Adipose tissue (tissue), 3 donors: ENCODE measurements around the gene ECM1. TPM values are rescaled to one million over a fixed set of nuclear protein-coding genes. Genes with fewer than 3 reads are reported as not detected.

ENCODE experiments used
- H3K27ac ChIP-seq: one replicate; pipeline ENCODE4 v1.5.1; 2013; ENCODE audit warnings: low read depth, low read length
- WGBS, 3 donors: extraction: QIAGEN DNeasy Blood & Tissue Kit; methylation state at CpG; one replicate each; pipeline ENCODE4 v1.1.7; 2013; 5-methylcytosine and 5-hydroxymethylcytosine counted together
- polyA plus RNA-seq, 3 donors: library from polyadenylated mRNA; stranded (reverse); fragments of 200-250 nt; gene quantifications; one replicate each; pipeline ENCODE4 v1.2.3, GENCODE V29; 2013
- donor health status: healthy with polysubstance abuse.
- donor health status: Bipolar disorder and iron deficiency.
- donor health status: healthy.

The ECM1 gene
- polyA plus RNA-seq, 3 donors = 2.7 to 10.8 (median 10.1) TPM

DNA sequence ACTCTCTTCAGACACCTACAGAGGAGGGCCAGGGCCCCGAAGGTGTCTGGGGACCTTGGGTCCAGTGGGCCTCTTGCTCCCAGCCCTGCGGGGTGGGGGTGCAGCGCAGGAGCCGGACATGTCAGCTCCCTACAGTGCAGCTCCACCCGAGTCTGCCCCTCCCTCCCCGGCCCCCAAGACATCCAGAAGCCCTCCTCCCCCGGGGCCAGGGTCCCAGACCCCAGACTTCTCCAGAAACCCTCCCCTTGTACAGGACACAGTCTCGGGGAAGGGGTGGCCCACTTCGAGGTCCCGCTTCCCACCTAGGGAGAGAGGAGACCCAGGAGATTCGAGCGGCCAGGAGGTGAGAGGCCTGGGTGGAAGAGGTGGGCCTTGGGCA is 45.0 kb downstream of the ECM1 start:
- peak overlapping the region; percentile 7 for H3K27ac ChIP-seq
- 61 to 78% (median 72%) methylated on average over 12 of the region's 12 CpGs for WGBS, 3 donors

DNA sequence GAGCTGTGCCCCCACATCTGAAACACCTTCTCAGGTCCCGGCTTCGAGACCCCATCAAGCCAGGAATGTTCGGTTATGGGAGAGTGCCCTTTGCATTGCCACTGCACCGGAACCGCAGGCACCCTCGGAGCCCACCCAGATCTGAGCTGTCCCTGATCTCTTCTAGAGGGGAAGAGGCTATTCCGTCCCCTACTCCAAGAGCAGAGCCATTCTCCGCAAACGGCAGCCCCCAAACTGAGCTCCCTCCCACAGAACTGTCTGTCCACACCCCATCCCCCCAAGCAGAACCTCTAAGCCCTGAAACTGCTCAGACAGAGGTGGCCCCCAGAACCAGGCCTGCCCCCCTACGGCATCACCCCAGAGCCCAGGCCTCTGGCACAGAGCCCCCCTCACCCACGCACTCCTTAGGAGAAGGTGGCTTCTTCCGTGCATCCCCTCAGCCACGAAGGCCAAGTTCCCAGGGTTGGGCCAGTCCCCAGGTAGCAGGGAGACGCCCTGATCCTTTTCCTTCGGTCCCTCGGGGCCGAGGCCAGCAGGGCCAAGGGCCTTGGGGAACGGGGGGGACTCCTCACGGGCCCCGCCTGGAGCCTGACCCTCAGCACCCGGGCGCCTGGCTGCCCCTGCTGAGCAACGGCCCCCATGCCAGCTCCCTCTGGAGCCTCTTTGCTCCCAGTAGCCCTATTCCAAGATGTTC is 45.6 kb downstream of the ECM1 start:
- H3K27ac ChIP-seq = no peak overlapping the region
- 81 to 88% (median 81%) methylated on average over 23 of the region's 23 CpGs for WGBS, 3 donors

DNA sequence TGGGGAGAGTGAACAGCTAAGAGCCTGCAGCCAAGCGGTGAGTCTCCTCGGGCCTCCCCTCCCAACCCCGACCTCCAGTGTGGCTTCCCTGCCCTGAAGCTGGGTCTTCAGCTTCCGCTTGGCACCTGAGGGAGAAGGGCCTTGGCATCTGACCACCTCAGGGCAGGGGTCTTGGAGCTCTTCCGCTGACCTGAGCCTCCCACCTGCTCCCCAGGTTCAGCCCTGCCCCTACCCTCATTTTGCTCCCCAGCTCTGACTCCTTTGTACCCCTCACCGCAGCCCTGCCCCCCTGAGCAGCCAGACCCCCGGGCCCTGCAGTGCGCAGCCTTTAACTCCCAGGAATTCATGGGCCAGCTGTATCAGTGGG is 46.2 kb downstream of the ECM1 start:
- 87 to 92% (median 90%) methylated on average over 8 of the region's 8 CpGs for WGBS, 3 donors
- H3K27ac ChIP-seq = no peak overlapping the region

DNA sequence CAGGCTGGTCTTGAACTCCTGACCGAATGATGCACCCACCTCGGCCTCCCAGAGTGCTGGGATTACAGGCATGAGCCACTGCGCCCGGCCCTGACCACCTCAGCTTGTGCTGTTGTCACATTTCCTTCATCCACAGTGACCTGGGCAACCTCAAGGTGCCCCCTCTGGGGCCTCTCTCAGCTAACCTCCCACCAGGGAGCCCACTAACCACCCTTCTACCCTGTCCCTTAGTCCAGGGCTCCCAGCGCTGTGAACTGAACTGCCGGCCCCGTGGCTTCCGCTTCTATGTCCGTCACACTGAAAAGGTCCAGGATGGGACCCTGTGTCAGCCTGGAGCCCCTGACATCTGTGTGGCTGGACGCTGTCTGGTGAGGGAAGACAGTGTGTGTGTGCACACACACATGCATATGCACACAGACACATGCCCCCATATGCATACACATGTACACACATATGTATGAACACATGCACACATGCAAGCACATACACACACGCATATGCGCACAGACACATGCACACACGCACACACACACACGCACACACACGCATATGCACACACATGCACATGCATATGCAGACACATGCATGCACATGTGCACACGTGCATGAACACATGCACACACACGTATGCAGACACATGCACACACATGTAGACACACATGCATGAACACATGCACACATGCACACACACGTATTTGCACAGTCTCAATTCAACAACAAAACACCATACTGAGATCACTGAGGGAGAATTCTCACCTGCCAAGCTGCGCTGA is 47.5 kb downstream of the ECM1 start:
- H3K27ac ChIP-seq = no peak overlapping the region
- 84 to 89% (median 85%) methylated on average over 19 of the region's 19 CpGs for WGBS, 3 donors

DNA sequence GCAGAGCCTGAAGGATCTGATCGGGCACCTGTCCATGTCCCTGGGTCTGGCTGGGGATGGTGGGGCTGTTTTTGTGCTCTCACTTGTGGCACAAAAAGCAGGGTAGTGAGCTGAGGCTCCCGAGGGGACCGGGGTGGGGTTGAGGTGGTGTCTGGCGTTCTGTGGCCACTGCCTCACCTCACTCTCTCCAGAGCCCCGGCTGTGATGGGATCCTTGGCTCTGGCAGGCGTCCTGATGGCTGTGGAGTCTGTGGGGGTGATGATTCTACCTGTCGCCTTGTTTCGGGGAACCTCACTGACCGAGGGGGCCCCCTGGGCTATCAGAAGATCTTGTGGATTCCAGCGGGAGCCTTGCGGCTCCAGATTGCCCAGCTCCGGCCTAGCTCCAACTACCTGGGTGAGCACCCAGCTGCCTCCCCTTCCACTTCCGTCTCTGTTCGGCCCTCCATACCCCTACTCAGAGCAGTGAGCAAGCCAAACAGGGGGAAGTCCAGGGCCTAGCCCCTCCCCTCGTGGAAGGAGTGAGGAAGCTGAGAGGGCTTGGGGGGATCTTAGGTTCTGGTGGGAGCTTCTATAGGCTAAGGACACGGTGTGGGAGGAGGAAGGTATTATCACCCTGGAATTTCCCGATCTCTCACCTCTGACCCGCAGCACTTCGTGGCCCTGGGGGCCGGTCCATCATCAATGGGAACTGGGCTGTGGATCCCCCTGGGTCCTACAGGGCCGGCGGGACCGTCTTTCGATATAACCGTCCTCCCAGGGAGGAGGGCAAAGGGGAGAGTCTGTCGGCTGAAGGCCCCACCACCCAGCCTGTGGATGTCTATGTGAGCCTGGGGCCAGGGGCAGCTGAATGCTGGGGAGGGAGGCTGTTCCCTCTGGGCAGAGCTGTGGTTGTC is 48.3 kb downstream of the ECM1 start:
- H3K27ac ChIP-seq = no peak overlapping the region
- WGBS, 3 donors = 75 to 77% (median 76%) methylated on average over 26 of the region's 26 CpGs

DNA sequence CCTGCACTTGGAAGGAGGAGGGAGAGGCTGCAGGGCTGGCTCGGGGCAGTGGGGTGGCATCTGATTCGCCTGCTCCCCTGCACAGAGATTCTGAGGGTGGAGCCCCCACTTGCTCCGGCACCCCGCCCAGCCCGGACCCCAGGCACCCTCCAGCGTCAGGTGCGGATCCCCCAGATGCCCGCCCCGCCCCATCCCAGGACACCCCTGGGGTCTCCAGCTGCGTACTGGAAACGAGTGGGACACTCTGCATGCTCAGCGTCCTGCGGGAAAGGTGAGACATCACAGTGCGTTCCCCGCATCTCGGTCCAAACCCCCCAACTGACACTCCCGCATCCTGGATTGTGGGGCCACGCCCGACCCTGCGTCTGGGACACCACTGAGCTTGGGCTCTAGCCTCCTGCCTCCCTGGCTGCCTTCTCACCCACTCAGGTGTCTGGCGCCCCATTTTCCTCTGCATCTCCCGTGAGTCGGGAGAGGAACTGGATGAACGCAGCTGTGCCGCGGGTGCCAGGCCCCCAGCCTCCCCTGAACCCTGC is 49.2 kb downstream of the ECM1 start:
- 87 to 88% (median 88%) methylated on average over 26 of the region's 26 CpGs for WGBS, 3 donors
- no peak overlapping the region for H3K27ac ChIP-seq

DNA sequence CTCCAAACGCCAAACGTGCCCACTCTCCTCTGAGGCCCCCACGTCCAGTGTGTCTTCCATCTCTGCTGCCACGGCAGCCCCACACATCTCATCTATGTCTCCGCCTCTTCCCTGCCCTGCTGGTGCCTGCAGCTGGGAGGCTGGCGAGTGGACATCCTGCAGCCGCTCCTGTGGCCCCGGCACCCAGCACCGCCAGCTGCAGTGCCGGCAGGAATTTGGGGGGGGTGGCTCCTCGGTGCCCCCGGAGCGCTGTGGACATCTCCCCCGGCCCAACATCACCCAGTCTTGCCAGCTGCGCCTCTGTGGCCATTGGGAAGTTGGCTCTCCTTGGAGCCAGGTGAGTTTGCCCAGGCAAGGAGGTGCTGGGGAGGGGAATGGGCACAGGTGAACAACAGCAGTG is 49.9 kb downstream of the ECM1 start:
- WGBS, 3 donors = 80 to 87% (median 83%) methylated on average over 15 of the region's 15 CpGs
- H3K27ac ChIP-seq = no peak overlapping the region

DNA sequence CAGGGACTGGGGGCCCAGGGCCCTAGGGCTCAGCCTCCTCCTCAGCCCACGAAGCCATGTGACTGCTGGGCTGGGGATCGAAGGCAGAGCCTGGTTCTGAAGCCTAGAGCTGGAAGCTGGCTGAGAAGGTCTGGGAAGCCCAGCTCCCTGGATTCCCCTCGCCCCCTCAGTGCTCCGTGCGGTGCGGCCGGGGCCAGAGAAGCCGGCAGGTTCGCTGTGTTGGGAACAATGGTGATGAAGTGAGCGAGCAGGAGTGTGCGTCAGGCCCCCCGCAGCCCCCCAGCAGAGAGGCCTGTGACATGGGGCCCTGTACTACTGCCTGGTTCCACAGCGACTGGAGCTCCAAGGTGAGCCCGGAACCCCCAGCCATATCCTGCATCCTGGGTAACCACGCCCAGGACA is 50.4 kb downstream of the ECM1 start:
- 69 to 82% (median 76%) methylated on average over 15 of the region's 15 CpGs for WGBS, 3 donors
- no peak overlapping the region for H3K27ac ChIP-seq

DNA sequence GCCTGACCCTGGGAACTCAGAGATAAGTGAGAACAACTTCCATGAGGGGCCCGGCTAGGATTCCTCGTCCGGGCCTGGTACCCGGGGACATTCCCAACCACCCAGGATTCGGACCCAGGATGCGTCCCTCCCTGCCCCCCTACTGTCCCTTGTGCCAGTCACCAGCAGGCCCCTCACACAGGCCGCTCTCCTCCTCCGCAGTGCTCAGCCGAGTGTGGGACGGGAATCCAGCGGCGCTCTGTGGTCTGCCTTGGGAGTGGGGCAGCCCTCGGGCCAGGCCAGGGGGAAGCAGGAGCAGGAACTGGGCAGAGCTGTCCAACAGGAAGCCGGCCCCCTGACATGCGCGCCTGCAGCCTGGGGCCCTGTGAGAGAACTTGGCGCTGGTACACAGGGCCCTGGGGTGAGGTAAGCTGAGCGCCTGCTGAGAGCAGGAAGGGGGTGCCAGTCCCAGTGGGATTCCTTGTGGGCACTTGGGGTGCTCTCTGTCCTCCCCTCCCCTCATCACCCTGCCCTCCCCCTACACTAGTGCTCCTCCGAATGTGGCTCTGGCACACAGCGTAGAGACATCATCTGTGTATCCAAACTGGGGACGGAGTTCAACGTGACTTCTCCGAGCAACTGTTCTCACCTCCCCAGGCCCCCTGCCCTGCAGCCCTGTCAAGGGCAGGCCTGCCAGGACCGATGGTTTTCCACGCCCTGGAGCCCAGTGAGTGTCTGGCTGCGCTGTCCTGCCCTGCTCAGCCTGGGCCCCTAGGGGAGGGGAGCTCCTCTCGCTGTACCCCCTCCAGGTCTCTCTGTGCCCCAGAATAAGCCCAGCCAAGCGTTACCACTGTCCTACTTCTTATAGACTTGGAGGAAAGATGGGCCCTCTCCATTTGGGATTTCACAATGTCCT is 51.1 kb downstream of the ECM1 start:
- WGBS, 3 donors = 48 to 59% (median 59%) methylated on average over 27 to 28 of the region's 28 CpGs
- H3K27ac ChIP-seq = no peak overlapping the region

DNA sequence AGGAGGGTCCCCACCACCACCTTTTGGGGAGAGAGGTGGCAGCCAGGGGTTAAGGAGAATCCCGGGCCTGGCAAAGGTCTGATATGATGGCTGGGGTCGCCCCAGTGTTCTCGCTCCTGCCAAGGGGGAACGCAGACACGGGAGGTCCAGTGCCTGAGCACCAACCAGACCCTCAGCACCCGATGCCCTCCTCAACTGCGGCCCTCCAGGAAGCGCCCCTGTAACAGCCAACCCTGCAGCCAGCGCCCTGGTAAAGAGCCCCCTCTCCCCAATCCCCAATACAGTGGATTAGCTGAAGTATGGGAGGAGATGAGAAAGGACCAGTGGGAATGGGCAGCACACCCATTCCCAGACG is 51.7 kb downstream of the ECM1 start:
- H3K27ac ChIP-seq = no peak overlapping the region
- WGBS, 3 donors = 66 to 72% (median 67%) methylated on average over 10 of the region's 10 CpGs

DNA sequence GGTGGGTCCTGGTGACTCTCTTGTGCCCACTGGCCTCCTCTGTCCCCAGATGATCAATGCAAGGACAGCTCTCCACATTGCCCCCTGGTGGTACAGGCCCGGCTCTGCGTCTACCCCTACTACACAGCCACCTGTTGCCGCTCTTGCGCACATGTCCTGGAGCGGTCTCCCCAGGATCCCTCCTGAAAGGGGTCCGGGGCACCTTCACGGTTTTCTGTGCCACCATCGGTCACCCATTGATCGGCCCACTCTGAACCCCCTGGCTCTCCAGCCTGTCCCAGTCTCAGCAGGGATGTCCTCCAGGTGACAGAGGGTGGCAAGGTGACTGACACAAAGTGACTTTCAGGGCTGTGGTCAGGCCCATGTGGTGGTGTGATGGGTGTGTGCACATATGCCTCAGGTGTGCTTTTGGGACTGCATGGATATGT is 52.1 kb downstream of the ECM1 start:
- H3K27ac ChIP-seq = no peak overlapping the region
- WGBS, 3 donors = 24 to 31% (median 31%) methylated on average over 9 of the region's 9 CpGs

DNA sequence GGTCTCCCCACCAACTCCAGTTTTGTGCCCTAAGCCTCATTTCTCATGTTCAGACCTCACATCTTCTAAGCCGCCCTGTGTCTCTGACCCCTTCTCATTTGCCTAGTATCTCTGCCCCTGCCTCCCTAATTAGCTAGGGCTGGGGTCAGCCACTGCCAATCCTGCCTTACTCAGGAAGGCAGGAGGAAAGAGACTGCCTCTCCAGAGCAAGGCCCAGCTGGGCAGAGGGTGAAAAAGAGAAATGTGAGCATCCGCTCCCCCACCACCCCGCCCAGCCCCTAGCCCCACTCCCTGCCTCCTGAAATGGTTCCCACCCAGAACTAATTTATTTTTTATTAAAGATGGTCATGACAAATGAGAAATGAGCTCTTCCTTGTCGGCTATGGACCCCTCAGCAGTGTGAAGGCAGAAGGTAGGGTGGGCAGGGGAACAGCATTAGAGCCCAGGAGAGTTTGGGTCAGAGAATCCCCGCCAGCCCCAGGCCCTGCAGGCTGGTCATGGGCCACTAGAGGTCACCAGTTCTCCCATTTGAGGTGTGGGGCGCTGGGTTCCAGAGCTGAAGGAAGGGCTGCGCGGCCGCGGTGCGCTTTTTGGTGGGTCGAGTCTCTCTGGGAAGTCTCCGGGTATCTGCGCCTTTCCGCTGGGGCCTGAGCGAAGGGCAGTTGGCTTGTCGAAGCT is 52.8 kb downstream of the ECM1 start:
- H3K27ac ChIP-seq = peak overlapping the region; percentile 100
- 13 to 15% (median 15%) methylated on average over 17 of the region's 17 CpGs for WGBS, 3 donors

DNA sequence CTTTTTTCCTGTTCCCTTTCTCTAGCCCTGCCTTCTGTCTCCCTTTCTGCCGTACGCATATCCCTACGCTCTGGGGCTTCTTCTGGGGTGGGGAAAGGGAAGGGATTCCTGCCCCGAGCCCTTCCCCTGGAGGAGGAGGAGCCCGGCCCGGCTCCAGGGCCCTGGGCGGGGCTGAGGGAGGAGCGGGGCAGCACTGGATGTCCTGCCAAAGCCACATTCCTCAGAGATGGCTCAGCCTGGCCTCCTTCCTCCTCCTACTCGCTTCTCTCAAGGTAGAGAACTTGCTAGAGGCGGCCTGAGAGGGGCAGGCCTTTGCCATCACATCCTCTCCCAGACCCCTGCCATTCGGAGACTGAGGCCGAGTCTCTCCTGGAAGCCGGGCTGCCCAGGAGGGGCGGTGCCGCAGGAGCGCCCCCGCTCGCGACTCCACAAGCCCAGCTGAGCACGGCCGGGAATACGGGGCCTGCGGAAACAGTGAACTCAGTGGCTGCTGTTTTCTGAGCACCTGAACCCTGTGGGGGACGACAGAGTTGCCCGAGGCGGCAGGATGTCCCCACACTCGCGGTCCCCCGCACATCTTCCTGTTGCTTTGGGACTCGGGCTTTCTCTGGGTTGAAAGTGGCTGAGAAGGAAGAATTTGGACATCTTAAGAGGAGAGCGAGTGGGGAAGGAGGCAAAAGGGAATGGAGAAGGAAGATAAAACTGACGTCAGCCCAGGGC is 53.5 kb downstream of the ECM1 start:
- peak overlapping the region; percentile 100 for H3K27ac ChIP-seq
- WGBS, 3 donors = 0 to 1% (median 1%) methylated on average over 29 to 32 of the region's 32 CpGs

DNA sequence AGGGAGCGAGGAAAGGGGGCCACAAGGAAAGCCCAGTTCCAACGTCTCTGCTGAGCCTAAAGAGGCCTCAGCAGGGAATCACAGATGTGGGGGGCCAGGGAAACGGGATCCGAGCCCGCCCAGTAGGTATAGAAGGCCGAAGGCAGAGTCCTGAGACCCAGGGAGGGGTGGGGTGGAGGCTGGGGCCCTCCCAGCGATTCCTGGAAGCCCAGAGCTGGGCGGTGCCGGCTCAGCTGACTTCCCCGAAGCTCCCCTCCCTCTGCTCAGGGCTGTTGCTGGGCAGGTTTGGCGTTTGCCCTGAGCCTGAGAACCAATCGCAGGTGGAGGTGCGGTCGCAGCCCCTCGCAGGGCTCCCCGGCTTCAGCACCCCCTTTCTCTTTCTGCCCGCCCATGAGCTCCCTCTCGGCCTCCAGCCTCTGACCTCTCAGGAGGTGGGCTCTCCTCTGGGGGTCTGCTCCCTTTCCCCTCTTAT is 54.1 kb downstream of the ECM1 start:
- 0 to 1% (median 0%) methylated on average over 14 to 18 of the region's 18 CpGs for whole genome bisulfite sequencing, 3 donors

DNA sequence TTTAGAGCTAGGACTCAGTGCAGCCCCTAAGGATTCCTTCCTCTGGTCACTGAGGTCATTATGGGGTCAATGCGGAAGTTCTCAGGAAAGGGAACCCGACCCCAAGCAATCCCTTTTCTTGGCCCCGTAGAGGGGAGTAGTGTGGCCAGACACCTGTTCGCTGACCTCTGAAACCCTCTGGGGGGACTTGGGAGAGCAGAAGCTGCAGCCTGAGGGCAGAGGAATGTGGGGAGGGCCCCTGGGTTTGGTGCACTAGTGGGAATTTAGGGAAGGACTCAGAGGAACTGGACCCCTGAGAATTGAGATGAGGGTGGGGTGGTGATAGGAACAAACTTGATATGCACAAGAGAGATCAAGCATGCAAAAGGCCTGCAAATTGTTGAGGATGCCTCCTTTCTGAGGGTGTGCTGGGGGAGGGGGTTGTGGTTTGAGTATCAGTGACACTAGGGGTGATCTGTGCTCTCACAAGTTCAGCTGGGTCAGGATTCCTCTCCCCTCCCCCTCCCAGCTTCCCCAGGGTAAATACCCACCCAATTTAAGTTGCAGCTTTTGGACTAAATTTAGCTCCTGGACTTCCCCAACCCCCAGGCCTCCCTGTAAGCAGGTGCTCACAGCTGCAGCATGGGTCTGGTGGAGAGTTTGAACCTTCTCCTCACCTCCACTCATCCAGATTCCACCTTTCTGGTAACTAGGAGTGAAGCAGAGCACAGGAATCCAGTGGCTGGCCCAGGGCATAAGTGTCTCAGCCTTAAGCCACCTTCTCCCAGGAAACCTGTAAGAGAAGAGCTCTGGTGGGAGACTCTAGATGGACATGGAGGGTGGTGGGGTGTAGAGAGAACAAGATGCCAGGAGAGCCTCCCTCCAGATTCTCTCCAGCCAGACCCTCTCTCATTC is 54.8 kb downstream of the ECM1 start:
- peak overlapping the region; percentile 100 for H3K27ac ChIP-seq
- 8 to 16% (median 9%) methylated on average over 4 of the region's 4 CpGs for WGBS, 3 donors

More for the DNA sequence above, 54.1 kb downstream of the ECM1 start:
- peak overlapping the region; percentile 100 for H3K27ac ChIP-seq
